ENCODE measurements around the gene ASCC1. TPM values are rescaled to one million over a fixed set of nuclear protein-coding genes. Genes with fewer than 3 reads are reported as not detected.
"Not testable (repeated sequence)": the region's sequence is repeated elsewhere in the genome, so short reads cannot be mapped to it uniquely, and the experiment has no call there.

The ASCC1 gene
- total RNA-seq, 1 experiment from 2014 or later, result 28.0 TPM

- H3K4me3 ChIP-seq (ENCODE audit: insufficient read depth, low read depth, low read length), result no peak overlapping the region
- no peaks in the 10 kb centered on the region for H3K36me3 ChIP-seq (replicated peaks; ENCODE audit: control insufficient read depth, insufficient read depth, low read length)
- no peaks in the 10 kb centered on the region for H3K27me3 ChIP-seq (ENCODE audit: control insufficient read depth, insufficient read depth, low read length)
- peak; percentile 91 for DNase-seq
Measured at GRCh38 chr10:72254813-72255568, 38.9 kb upstream of the ASCC1 start.

- Histone ChIP-seq H3K4me3 (ENCODE audit: insufficient read depth, low read depth, low read length) (no peak overlapping the region), H3K27me3 (ENCODE audit: control insufficient read depth, insufficient read depth, low read length) (no peaks in the 10 kb centered on the region), H3K36me3 (replicated peaks; ENCODE audit: control insufficient read depth, insufficient read depth, low read length) (no peaks in the 10 kb centered on the region)
- DNase-seq, result no peak
Measured at GRCh38 chr10:72253578-72253977, 37.5 kb upstream of the ASCC1 start.

GRCh38 chr10:72252972-72253371 lies 36.9 kb upstream of the ASCC1 start:
- Histone ChIP-seq H3K36me3 (replicated peaks; ENCODE audit: control insufficient read depth, insufficient read depth, low read length) (no peaks in the 10 kb centered on the region), H3K27me3 (ENCODE audit: control insufficient read depth, insufficient read depth, low read length) (no peaks in the 10 kb centered on the region), H3K4me3 (ENCODE audit: insufficient read depth, low read depth, low read length) (no peak overlapping the region)
- DNase-seq, result no peak

DNA sequence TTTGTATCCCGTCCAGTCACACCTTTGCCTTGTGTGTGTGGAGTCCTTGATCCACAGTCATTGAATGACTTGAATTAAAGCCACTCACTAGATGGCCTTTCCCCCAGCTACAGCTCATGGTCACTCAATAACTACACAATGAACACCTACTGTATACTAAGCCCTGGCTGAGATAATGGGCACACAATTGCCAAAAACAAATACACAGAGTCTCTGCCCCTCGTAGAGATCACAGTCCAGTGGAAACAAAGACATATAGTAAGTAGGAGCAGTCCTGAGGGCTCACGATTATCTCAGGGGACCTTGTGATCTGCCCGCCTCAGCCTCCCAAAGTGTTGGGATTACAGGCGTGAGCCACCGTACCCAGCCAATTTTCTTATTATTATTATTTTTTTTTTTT lies 35.6 kb upstream of the ASCC1 start:
- DNase-seq, result no peak
- no peaks in the 10 kb centered on the region for H3K36me3 ChIP-seq (replicated peaks; ENCODE audit: control insufficient read depth, insufficient read depth, low read length)
- no peaks in the 10 kb centered on the region for H3K27me3 ChIP-seq (ENCODE audit: control insufficient read depth, insufficient read depth, low read length)
- H3K4me3 ChIP-seq (ENCODE audit: insufficient read depth, low read depth, low read length), result no peak overlapping the region

- no peaks in the 10 kb centered on the region for H3K36me3 ChIP-seq (replicated peaks; ENCODE audit: control insufficient read depth, insufficient read depth, low read length)
Measured at GRCh38 chr10:72250666-72251065, 34.6 kb upstream of the ASCC1 start.

DNA sequence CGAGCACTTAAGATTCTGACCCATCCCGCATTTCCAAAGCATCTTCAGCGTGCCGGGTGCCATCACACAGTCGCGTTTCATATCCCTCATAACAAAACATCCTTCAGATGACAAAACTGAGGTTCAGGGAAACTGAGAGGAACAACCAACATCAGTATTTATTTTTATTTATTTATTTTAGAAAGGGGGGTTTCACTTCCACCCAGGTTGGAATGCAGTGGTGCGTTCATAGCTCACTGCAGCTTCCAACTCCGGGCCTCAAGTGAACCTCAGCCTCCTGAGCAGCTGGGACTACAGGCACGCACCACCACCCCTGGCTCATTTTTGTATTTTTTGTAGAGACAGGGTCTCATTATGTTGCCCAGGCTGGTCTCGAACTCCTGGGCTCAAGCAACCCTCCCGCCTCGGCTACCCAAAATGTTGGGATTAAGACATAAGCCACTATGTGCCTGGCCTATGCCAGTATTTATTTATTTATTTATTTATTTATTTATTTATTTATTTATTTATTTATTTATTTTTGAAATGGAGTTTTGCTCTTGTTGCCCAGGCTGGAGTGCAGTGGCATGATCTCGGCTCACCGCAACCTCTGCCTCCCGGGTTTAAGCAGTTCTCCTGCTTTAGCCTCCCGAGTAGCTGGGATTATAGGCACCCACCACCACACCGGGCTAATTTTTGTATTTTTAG lies 33.2 kb upstream of the ASCC1 start:
- not testable (repeated sequence) for H3K36me3 ChIP-seq (replicated peaks; ENCODE audit: control insufficient read depth, insufficient read depth, low read length); H3K4me3 ChIP-seq (ENCODE audit: insufficient read depth, low read depth, low read length); DNase-seq; H3K27me3 ChIP-seq (ENCODE audit: control insufficient read depth, insufficient read depth, low read length)

More at GRCh38 chr10:72250666-72251065, 34.6 kb upstream of the ASCC1 start:
- Histone ChIP-seq H3K4me3 (ENCODE audit: insufficient read depth, low read depth, low read length) (no peak overlapping the region), H3K27me3 (ENCODE audit: control insufficient read depth, insufficient read depth, low read length) (no peaks in the 10 kb centered on the region)
- no peak for DNase-seq

DNA sequence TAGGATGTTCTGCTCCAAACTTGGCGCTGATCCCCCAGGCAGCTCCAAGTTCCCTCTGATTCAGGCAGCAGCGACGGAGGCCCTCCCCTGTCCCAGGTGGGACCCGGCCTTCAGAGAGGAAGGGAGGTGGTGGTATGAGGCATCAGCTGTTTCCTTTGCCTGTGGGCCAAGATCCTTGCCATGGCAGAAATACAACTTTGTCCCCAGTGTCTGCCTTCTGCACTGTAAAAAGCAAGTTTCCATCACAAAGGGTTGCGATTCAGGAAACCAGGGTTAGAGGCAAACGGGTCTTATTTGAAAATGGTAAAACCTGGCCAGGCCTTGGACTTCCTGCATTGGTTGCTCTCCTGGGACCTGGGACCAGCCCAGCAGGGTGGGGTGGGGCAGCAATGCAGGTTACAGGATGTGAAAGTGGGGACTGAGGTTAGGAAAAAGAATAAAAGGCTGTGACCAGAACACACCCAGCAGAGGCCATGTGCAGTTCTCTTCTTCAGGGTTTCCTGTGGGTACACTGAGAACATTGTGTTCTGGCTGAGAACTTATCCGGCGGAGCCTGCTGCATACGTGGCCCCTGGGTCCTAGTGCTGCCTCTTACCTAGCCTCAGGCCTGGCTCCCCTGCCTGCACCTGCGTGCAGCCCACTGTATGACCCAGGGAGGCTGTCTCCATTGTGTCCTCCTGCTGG lies 32.5 kb upstream of the ASCC1 start:
- Histone ChIP-seq H3K4me3 (ENCODE audit: insufficient read depth, low read depth, low read length) (no peak overlapping the region), H3K36me3 (replicated peaks; ENCODE audit: control insufficient read depth, insufficient read depth, low read length) (no peaks in the 10 kb centered on the region), H3K27me3 (ENCODE audit: control insufficient read depth, insufficient read depth, low read length) (no peaks in the 10 kb centered on the region)
- peak; percentile 74 for DNase-seq

- DNase-seq, result no peak
- Histone ChIP-seq H3K36me3 (replicated peaks; ENCODE audit: control insufficient read depth, insufficient read depth, low read length) (no peaks in the 10 kb centered on the region), H3K27me3 (ENCODE audit: control insufficient read depth, insufficient read depth, low read length) (no peaks in the 10 kb centered on the region)
Measured at GRCh38 chr10:72245949-72246525, 30.0 kb upstream of the ASCC1 start.

DNA sequence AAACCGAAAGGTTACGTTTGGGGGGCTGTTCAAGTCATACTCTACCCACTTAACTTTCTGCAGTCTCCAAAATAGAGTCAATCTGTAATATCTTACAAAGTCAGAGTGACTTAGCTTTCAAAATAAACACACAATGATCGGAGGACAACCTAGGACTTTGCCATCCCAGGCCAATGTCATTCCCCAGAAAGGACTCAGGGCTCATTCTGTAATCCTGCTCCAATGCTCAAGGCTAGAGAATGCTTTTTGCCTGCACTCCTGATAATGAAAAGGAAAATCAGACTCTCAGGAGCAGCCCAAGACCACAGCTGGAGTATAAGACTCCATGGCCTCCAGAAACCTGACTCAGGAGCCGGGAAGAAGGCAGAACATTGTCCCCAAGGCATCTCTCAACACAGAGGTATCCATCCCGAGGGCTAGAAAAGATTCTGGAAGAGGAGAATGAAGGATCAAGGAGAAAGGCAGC lies 28.5 kb upstream of the ASCC1 start:
- Histone ChIP-seq H3K36me3 (replicated peaks; ENCODE audit: control insufficient read depth, insufficient read depth, low read length) (no peaks in the 10 kb centered on the region), H3K27me3 (ENCODE audit: control insufficient read depth, insufficient read depth, low read length) (no peaks in the 10 kb centered on the region)
- no peak for DNase-seq

More at GRCh38 chr10:72245949-72246525, 30.0 kb upstream of the ASCC1 start:
- H3K4me3 ChIP-seq (ENCODE audit: insufficient read depth, low read depth, low read length), result no peak overlapping the region

DNA sequence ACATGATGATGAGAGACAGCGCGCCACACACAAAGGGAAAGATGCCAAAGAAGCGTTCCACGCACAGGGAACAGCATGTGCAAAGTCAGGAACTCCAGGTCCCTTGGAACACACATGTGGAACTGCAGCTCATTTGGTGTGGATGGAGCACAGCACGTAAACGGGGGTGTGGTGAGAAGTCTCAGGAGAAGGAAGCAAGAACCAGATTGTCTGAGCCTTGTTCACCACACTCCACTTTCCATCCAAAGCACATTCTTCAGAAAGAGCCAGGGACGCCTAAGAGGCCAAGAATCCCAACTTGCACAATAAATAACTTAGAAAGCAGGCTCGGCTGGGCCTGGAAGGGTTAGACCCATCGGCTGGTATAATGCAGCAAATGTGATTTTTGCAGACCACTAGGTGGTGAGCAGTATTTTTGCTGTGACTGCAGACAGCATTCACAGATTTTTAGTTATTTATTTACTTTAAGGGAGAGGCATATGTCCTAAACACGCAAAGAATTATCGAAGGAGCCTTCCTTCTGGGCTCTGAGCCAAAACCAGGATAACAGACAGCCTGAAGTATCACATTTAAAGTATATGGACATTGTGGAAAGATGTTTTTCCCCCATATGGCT lies 27.9 kb upstream of the ASCC1 start:
- Histone ChIP-seq H3K36me3 (replicated peaks; ENCODE audit: control insufficient read depth, insufficient read depth, low read length) (no peaks in the 10 kb centered on the region), H3K27me3 (ENCODE audit: control insufficient read depth, insufficient read depth, low read length) (no peaks in the 10 kb centered on the region), H3K4me3 (ENCODE audit: insufficient read depth, low read depth, low read length) (no peak overlapping the region)
- no peak for DNase-seq

More for the DNA sequence above, 28.5 kb upstream of the ASCC1 start:
- H3K4me3 ChIP-seq (ENCODE audit: insufficient read depth, low read depth, low read length), result no peak overlapping the region

- no peak for DNase-seq
- H3K4me3 ChIP-seq (ENCODE audit: insufficient read depth, low read depth, low read length), result no peak overlapping the region
- H3K36me3 ChIP-seq (replicated peaks; ENCODE audit: control insufficient read depth, insufficient read depth, low read length), result no peaks in the 10 kb centered on the region
- no peaks in the 10 kb centered on the region for H3K27me3 ChIP-seq (ENCODE audit: control insufficient read depth, insufficient read depth, low read length)
Measured at GRCh38 chr10:72242675-72243074, 26.6 kb upstream of the ASCC1 start.

- no peak for DNase-seq
- H3K36me3 ChIP-seq (replicated peaks; ENCODE audit: control insufficient read depth, insufficient read depth, low read length), result no peaks in the 10 kb centered on the region
- no peaks in the 10 kb centered on the region for H3K27me3 ChIP-seq (ENCODE audit: control insufficient read depth, insufficient read depth, low read length)
Measured at GRCh38 chr10:72241691-72242252, 25.7 kb upstream of the ASCC1 start.

GRCh38 chr10:72240371-72240770 lies 24.3 kb upstream of the ASCC1 start:
- no peak for DNase-seq
- no peaks in the 10 kb centered on the region; the same call in 1 of the 2 replicates for H3K36me3 ChIP-seq (replicated peaks; ENCODE audit: control insufficient read depth, insufficient read depth, low read length)
- no peak overlapping the region for H3K4me3 ChIP-seq (ENCODE audit: insufficient read depth, low read depth, low read length)
- H3K27me3 ChIP-seq (ENCODE audit: control insufficient read depth, insufficient read depth, low read length), result no peaks in the 10 kb centered on the region

More at GRCh38 chr10:72241691-72242252, 25.7 kb upstream of the ASCC1 start:
- H3K4me3 ChIP-seq (ENCODE audit: insufficient read depth, low read depth, low read length), result no peak overlapping the region

DNA sequence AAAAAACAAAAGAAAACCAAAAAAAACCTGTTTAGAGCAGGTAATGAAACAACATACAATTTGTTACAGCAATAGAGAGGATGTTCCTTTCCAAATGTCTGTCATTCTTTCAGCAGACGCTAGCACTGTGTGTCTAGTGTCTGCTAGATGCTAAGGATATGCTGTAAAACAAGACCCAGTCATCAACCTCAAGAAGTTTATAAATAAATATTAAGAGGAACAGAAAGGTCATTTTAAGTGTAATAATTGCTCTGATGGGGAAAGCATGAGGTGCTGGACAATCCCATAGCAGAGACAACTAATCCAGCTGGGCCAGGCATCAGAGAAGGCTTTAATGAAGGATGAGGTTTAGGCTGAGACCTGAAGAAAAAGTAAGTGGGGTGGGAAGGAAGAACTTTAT lies 23.3 kb upstream of the ASCC1 start:
- H3K36me3 ChIP-seq (replicated peaks; ENCODE audit: control insufficient read depth, insufficient read depth, low read length), result peaks cover 4% of the 10 kb centered on the region
- no peak for DNase-seq
- no peak overlapping the region for H3K4me3 ChIP-seq (ENCODE audit: insufficient read depth, low read depth, low read length)
- no peaks in the 10 kb centered on the region for H3K27me3 ChIP-seq (ENCODE audit: control insufficient read depth, insufficient read depth, low read length)

Data from H7 (cell line).